UCSD-AML1 (cell line): ENCODE measurements around the gene SLTM.
"Not testable (repeated sequence)": the region's sequence is repeated elsewhere in the genome, so short reads cannot be mapped to it uniquely, and the experiment has no call there.

Source experiments
- DNase-seq: peaks from one replicate; lab custom pipeline; 2025; ENCODE audit not compliant: unreplicated experiment; lab: John Stamatoyannopoulos, UW

SLTM gene

GRCh38 chr15:58877999-58878825 lies 55.3 kb downstream of the SLTM start:
- DNase-seq = no peak

DNA sequence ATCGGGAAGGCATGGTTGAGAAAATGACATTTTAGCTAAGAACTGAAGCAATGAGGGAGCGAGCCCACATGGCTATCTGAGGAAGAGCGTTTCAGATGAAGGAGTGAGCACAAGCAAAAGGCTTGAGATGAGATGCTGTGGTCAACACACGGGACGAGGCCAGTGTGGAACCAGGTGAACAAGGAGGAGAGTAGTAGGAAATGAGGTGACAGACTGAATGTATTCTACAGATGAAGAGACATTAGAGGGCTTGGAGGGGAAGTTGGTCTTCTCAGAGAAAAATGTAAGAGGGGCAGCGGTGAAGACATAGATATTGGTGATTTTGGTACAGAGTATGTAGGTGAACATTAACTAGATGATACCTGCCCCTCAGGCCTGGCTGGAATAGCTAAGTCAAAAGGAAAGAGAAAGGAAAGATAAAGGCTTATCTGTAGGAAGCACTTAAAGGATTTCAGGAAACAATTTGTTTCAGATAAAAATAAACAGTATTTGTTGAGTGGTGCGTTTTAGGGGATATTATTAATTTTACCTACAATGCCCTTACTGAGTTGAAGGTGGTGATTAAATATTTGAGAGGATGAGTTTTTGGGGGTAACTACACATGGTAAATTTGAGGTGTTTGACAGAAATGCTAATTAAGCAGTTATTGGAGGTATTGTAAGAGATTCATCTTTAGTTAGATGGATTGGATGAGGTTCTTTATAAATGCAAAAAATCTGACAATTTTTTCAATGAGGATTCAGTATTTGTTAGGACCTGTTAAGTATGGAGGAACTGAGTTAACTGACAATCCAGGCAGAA lies 57.0 kb downstream of the SLTM start:
- no peak for DNase-seq

DNA sequence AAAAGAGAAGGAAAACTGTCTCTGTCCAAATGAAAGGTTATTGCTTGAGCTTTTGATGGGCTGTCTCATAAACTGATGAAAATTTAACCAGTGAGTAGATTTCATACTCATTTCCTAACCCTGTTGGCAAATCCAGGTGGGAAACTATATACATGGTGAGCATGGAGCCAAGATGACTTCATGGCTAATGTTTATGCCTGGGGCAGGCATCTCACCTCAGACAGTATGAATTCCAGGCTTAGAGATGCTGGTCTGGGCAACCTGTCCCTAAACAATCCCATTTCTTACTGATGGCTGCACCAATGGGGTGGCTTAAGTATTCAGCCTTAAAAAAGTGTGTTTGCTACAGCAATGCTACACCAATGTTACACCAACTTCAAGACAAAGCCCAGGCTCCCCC lies 58.1 kb downstream of the SLTM start:
- DNase-seq = no peak

- no peak for DNase-seq
Observed at GRCh38 chr15:58873267-58873666, 60.2 kb downstream of the SLTM start.

DNA sequence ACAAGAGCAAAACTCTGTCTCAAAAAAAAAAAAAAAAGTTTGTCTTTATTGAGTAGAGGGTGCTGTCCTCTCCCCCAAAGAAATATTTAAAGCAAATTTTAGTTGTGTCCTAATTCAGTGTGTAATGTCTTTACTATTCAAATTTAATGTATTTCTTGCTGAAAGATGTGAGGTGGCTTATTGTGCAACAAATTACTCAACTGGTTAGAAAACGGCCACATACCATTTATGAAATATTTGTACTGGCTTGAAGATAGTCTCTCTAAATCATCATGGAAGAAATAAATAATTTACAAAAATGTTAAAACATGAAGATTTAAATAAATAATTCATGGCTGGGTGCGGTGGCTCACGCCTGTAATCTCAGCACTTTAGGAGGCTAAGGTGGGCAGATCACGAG lies 63.0 kb downstream of the SLTM start:
- no peak for DNase-seq

- no peak for DNase-seq
Observed at GRCh38 chr15:58867926-58868325, 65.6 kb downstream of the SLTM start.

DNA sequence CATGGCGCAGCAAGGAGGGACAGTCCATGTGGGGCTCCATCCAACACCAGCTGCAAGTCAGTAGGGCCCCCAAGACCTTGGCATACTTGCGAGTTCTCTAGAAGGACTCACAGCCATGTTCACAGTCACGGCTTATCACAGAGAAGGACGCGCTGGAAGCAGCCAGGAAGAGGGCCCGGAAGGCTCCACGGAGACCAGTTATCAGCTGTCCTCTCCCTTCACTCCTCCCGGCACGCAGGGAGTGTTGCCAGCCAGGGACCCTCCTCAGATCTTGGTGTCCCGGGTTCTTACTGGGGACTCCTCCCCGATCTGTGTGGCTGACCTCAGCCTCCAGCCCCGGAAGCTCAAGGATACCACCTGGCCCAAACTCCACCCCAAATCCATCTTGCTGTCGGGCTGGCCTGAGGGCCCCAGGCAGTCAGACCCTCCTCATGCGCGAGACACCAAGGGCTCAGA lies 68.0 kb downstream of the SLTM start:
- DNase-seq = no peak

DNA sequence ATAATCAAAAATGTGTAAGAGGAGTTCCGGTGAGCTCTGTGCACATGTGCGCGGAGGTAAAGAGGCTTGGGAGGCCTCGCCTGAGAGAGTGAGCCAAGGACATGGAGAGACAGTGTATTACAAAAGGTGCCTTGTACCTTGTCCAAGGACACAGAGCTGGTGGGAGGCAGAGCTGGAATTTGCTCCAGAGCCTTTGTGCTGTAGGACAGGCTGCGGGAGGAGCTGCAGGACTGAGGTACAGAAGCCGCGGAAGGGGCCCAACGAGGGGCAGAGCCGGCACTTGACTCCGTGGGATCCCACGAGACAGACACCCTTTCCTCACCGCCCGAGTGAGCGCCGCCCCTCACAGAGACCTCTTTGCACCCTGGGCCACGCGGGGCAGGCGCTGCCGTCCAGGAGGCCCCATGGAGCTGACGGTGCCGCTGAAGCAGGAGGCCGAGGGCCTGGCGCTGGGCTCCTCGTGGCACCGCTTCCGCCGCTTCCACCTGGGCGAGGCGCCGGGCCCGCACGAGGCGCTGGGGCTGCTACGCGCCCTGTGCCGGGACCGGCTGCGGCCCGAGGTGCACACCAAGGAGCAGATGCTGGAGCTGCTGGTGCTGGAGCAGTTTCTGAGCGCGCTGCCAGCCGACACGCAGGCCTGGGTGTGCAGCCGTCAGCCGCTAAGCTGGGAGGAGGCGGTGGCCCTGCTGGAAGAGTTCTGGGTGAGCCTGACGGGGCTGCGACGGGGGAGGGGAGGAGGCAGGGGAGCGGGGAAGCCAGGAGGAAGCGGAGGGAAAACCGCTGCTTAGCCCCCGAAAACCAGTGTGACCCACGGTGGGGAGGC lies 68.7 kb downstream of the SLTM start:
- DNase-seq = no peak

DNA sequence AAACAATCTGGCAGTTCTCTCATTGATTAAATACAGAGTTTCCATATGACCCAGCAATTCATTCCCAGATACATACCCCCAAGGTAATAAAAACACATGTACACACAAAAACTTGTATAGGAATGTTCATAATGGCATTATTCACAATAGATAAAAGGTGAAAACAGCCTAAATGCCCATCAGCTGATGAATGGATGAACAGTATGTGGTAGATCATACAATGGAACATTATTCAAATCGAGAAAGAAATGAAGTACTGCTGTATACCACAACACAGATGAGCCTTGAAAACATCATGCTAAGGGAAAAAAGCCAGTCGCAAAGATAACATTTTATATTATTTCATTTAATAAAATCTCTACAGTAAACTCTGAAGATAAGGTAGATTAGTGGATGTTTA lies 71.2 kb downstream of the SLTM start:
- DNase-seq = no peak

- DNase-seq = not testable (repeated sequence)
Observed at GRCh38 chr15:58856621-58857020, 76.9 kb downstream of the SLTM start.

DNA sequence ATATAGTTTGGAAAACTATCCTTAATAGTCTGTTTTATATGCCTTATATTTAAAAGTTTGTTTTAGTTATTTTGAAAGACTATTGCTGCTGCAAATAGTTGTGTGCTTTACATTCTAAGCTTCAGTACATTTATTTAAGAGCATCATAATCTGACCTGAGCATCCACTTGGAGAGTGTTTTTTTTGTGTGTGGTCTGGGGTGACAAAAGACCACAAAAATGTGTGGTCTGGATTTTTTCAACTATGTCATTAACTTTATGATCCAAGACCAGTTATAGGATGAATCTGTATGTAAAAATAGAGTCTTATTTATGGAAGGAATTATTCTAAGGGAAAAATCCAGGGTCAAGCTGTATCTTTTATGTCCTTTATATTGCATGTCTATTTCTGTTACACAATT lies 77.4 kb downstream of the SLTM start:
- no peak for DNase-seq

GRCh38 chr15:58854593-58854992 lies 78.9 kb downstream of the SLTM start:
- no peak for DNase-seq

- no peak for DNase-seq
Observed at GRCh38 chr15:58852347-58852746, 81.1 kb downstream of the SLTM start.

GRCh38 chr15:58851205-58851604 lies 82.3 kb downstream of the SLTM start:
- not testable (repeated sequence) for DNase-seq

GRCh38 chr15:58842713-58843396 lies 90.6 kb downstream of the SLTM start:
- DNase-seq = no peak

GRCh38 chr15:58840048-58840447 lies 93.4 kb downstream of the SLTM start:
- no peak for DNase-seq

DNA sequence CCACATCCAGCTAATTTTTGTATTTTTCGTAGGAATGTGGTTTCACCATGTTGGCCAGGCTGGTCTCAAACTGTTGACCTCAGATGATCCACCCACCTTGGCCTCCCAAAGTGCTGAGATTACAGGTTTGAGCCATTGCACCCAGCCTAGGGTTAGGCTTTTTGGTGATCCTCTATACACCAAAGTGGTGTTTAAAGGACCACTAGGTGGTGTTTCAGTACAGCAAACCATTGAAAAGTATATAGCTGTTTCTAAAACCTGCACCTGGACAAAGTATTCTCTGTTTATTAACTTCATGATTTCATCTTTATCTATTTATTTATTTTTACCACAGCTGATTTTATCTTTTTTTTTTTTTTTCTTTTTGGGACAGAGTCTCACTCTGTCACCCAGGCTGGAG lies 94.0 kb downstream of the SLTM start:
- no peak for DNase-seq

- not testable (repeated sequence) for DNase-seq
Observed at GRCh38 chr15:58833681-58834426, 99.6 kb downstream of the SLTM start.

DNA sequence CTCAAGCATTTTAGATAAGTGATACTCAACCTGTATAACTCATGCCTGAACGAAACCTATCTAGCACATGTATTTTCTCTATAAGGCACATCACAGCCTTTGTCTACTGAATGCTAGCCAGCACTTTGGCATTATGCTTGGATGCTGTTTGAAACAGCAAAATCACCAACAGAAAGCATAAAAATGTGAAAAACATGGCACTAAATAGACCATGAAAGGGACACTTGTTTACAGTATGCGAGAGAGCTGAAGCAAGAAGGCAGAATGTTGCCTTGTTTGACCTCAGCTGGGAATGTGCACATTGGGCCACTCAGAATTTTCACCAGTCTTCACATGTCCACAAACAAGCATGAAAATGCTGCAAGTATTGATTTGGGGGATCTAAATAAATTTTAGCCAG lies 102.9 kb downstream of the SLTM start:
- no peak for DNase-seq
